SK-N-SH treated with all-trans-retinoic acid at 6 μM for 48 hours (cell line): ENCODE results near the gene LIN28B.

Source experiments
- ATAC-seq: fragments of 200-7000 bp; cut with Tn5 transposase; 3 replicates; pipeline ENCODE4 v1.9.1; 2020; ENCODE audit warnings: mild to moderate bottlenecking, moderate library complexity
- ARNTL ChIP-seq: fragments of 450-650 bp; formaldehyde crosslinking; IDR thresholded peaks from 2 replicates; pipeline ENCODE4 v1.5.0; 2020; ENCODE audit warnings: low read depth, mild to moderate bottlenecking, moderate library complexity, borderline replicate concordance
- BACH2 ChIP-seq: fragments of 250-450 bp; sonication (Bioruptor Pico); IDR thresholded peaks from 2 replicates; pipeline ENCODE4 v1.9.0; 2021; ENCODE audit warnings: mild to moderate bottlenecking, borderline replicate concordance
- CREB5 ChIP-seq: fragments of 250-450 bp; sonication (Bioruptor Pico); IDR thresholded peaks from 2 replicates; pipeline ENCODE4 v1.5.1; 2020; ENCODE audit warnings: low read depth, mild to moderate bottlenecking, moderate library complexity
- CSDC2 ChIP-seq: fragments of 250-450 bp; sonication (Bioruptor Pico); IDR thresholded peaks from 2 replicates; pipeline ENCODE4 v1.5.0; 2020; ENCODE audit warnings: mild to moderate bottlenecking, moderate library complexity
- CSRNP3 ChIP-seq: fragments of 250-450 bp; sonication (Bioruptor Pico); IDR thresholded peaks from 2 replicates; pipeline ENCODE4 v1.5.1; 2021; ENCODE audit warnings: mild to moderate bottlenecking, moderate library complexity
- ESRRG ChIP-seq: fragments of 250-450 bp; sonication (Bioruptor Pico); IDR thresholded peaks from 2 replicates; pipeline ENCODE4 v1.6.1; 2021; ENCODE audit warnings: mild to moderate bottlenecking
- GLIS3 ChIP-seq: fragments of 250-450 bp; sonication (Bioruptor Pico); IDR thresholded peaks from 2 replicates; pipeline ENCODE4 v1.5.0; 2020; ENCODE audit warnings: mild to moderate bottlenecking, moderate library complexity
- ISL1 ChIP-seq: fragments of 250-450 bp; sonication (Bioruptor Pico); IDR thresholded peaks from 2 replicates; pipeline ENCODE4 v2.1.2; 2022; ENCODE audit warnings: mild to moderate bottlenecking, moderate library complexity
- OSR1 ChIP-seq: fragments of 250-450 bp; sonication (Bioruptor Pico); IDR thresholded peaks from 2 replicates; pipeline ENCODE4 v1.8.0; 2022; ENCODE audit warnings: moderate library complexity, mild to moderate bottlenecking, inconsistent platforms
- PATZ1 ChIP-seq: fragments of 250-450 bp; sonication (Bioruptor Pico); IDR thresholded peaks from 2 replicates; pipeline ENCODE4 v1.8.0; 2020; ENCODE audit warnings: mild to moderate bottlenecking, moderate library complexity, borderline replicate concordance
- POU6F1 ChIP-seq: fragments of 250-450 bp; sonication (Bioruptor Pico); IDR thresholded peaks from 2 replicates; pipeline ENCODE4 v1.8.0; 2021; ENCODE audit warnings: low read depth, mild to moderate bottlenecking, moderate library complexity, borderline replicate concordance
- PPARA ChIP-seq: fragments of 250-450 bp; sonication (Bioruptor Pico); IDR thresholded peaks from 2 replicates; pipeline ENCODE4 v1.5.0; 2020; ENCODE audit warnings: mild to moderate bottlenecking, borderline replicate concordance
- RARB ChIP-seq: fragments of 250-450 bp; sonication (Bioruptor Pico); IDR thresholded peaks from 2 replicates; pipeline ENCODE4 v1.8.0; 2021; ENCODE audit warnings: mild to moderate bottlenecking, moderate library complexity
- SNAI2 ChIP-seq: fragments of 250-450 bp; sonication (Bioruptor Pico); IDR thresholded peaks from 2 replicates; pipeline ENCODE4 v1.5.0; 2020; ENCODE audit warnings: mild to moderate bottlenecking, moderate library complexity
- TCF4 ChIP-seq: fragments of 250-450 bp; sonication (Bioruptor Pico); IDR thresholded peaks from 2 replicates; pipeline ENCODE4 v1.8.0; 2021; ENCODE audit warnings: mild to moderate bottlenecking, moderate library complexity, borderline replicate concordance
- TSHZ2 ChIP-seq: fragments of 250-450 bp; sonication (Bioruptor Pico); IDR thresholded peaks from 2 replicates; pipeline ENCODE4 v1.5.0; 2020; ENCODE audit warnings: mild to moderate bottlenecking, moderate library complexity
- ZC3H10 ChIP-seq: fragments of 250-450 bp; sonication (Bioruptor Pico); IDR thresholded peaks from 2 replicates; pipeline ENCODE4 v1.5.1; 2021; ENCODE audit warnings: mild to moderate bottlenecking, moderate library complexity
- ZFP3 ChIP-seq: fragments of 250-450 bp; sonication (Bioruptor Pico); IDR thresholded peaks from 2 replicates; pipeline ENCODE4 v1.5.0; 2020; ENCODE audit warnings: mild to moderate bottlenecking, moderate library complexity
- ZFP30 ChIP-seq: fragments of 450-650 bp; formaldehyde crosslinking; IDR thresholded peaks from 2 replicates; pipeline ENCODE4 v1.5.0; 2022; ENCODE audit warnings: mild to moderate bottlenecking, moderate library complexity
- ZNF565 ChIP-seq: fragments of 450-650 bp; formaldehyde crosslinking; conservative IDR thresholded peaks from 2 replicates; pipeline ENCODE4 v1.5.0; 2020; ENCODE audit warnings: low read depth, mild to moderate bottlenecking, moderate library complexity
- ZNF70 ChIP-seq: fragments of 450-650 bp; formaldehyde crosslinking; IDR thresholded peaks from 2 replicates; pipeline ENCODE4 v1.5.0; 2020; ENCODE audit warnings: mild to moderate bottlenecking, moderate library complexity
- ZNF8 ChIP-seq: fragments of 450-650 bp; formaldehyde crosslinking; IDR thresholded peaks from 2 replicates; pipeline ENCODE4 v1.5.0; 2020; ENCODE audit warnings: mild to moderate bottlenecking, moderate library complexity

The LIN28B gene

GRCh38 chr6:105106260-105106659 lies 149.4 kb downstream of the LIN28B start:
- no peak for ATAC-seq
- TF ChIP-seq ZNF8 (CRISPR knock-in tag) = no peak
- no peak for TF ChIP-seq TSHZ2 (CRISPR knock-in tag)
- no peak for TF ChIP-seq ZFP3
- TF ChIP-seq POU6F1 (CRISPR knock-in tag) = no peak
- TF ChIP-seq CSDC2 (CRISPR knock-in tag) = no peak
- no peak for TF ChIP-seq PATZ1 (CRISPR knock-in tag)
- TF ChIP-seq CREB5 (CRISPR knock-in tag) = no peak
- no peak for TF ChIP-seq ZNF70
- TF ChIP-seq ISL1 = no peak
- TF ChIP-seq ESRRG (CRISPR knock-in tag) = no peak
- TF ChIP-seq ARNTL (CRISPR knock-in tag) = no peak
- TF ChIP-seq RARB (CRISPR knock-in tag) = no peak
- TF ChIP-seq OSR1 = no peak
- TF ChIP-seq BACH2 (CRISPR knock-in tag) = no peak

- no peak for ATAC-seq
Measured at GRCh38 chr6:105107207-105107606, 150.3 kb downstream of the LIN28B start.

GRCh38 chr6:105108631-105109262 lies 151.8 kb downstream of the LIN28B start:
- ATAC-seq = no peak
- TF ChIP-seq ZC3H10 (CRISPR knock-in tag) (no peak), CSDC2 (CRISPR knock-in tag) (no peak), PPARA (CRISPR knock-in tag) (no peak), ARNTL (CRISPR knock-in tag) (no peak), ZFP30 (CRISPR knock-in tag) (no peak), ISL1 (no peak), OSR1 (no peak), TCF4 (CRISPR knock-in tag) (no peak), ZFP3 (no peak), CSRNP3 (CRISPR knock-in tag) (no peak), ZNF8 (CRISPR knock-in tag) (no peak), SNAI2 (CRISPR knock-in tag) (no peak), POU6F1 (CRISPR knock-in tag) (no peak), TSHZ2 (CRISPR knock-in tag) (no peak), ZNF70 (no peak), GLIS3 (CRISPR knock-in tag) (no peak), PATZ1 (CRISPR knock-in tag) (no peak), ESRRG (CRISPR knock-in tag) (no peak)

More at GRCh38 chr6:105107207-105107606, 150.3 kb downstream of the LIN28B start:
- no peak for TF ChIP-seq ZNF565 (CRISPR knock-in tag)
- no peak for TF ChIP-seq GLIS3 (CRISPR knock-in tag)
